GM23338 (cell line): ENCODE data around the gene GLP1R. TPM values are rescaled to one million over a fixed set of nuclear protein-coding genes. Genes with fewer than 3 reads are reported as not detected.

Experiments
- ATAC-seq: fragments of 200-7000 bp; cut with Tn5 transposase; 3 replicates; pipeline ENCODE4 v1.9.1; 2020
- DNase-seq: peaks from one replicate; pipeline ENCODE4 v3.0.0-alpha.2; 2015; ENCODE audit warnings: low spot score
- H2AFZ ChIP-seq: fragments of 200-600 bp; sonication (generic); 2 replicates; pipeline ENCODE4 v1.8.0; 2016; ENCODE audit warnings: antibody characterized with exemption, mild to moderate bottlenecking, moderate library complexity
- H3F3A ChIP-seq: fragments of 200-600 bp; sonication (generic); replicated peaks from 2 replicates; pipeline ENCODE4 v1.8.0; 2017; ENCODE audit warnings: antibody characterized with exemption, mixed run types, low read depth
- H3K27ac ChIP-seq: fragments of 200-600 bp; sonication (generic); 2 replicates; pipeline ENCODE4 v1.6.1; 2016; ENCODE audit warnings: low read depth
- H3K27me3 ChIP-seq: fragments of 200-600 bp; sonication (generic); 2 replicates; pipeline ENCODE4 v1.8.0; 2016; ENCODE audit warnings: mild to moderate bottlenecking, mixed run types, moderate library complexity; ENCODE audit not compliant: insufficient read depth
- H3K36me3 ChIP-seq: fragments of 200-600 bp; sonication (generic); 2 replicates; pipeline ENCODE4 v1.8.0; 2016; ENCODE audit warnings: mild to moderate bottlenecking; ENCODE audit not compliant: insufficient read depth
- H3K4me1 ChIP-seq: fragments of 200-600 bp; sonication (generic); 2 replicates; pipeline ENCODE4 v1.8.0; 2016; ENCODE audit warnings: mild to moderate bottlenecking, moderate library complexity; ENCODE audit not compliant: insufficient read depth
- H3K4me2 ChIP-seq: fragments of 200-600 bp; sonication (generic); 2 replicates; pipeline ENCODE4 v1.7.1; 2017; ENCODE audit warnings: mixed run types
- H3K4me3 ChIP-seq: fragments of 200-600 bp; sonication (generic); 2 replicates; pipeline ENCODE4 v1.6.1; 2016; ENCODE audit warnings: mixed run types
- H3K79me2 ChIP-seq: fragments of 200-600 bp; sonication (generic); replicated peaks from 2 replicates; pipeline ENCODE4 v1.8.0; 2017; ENCODE audit warnings: mild to moderate bottlenecking; ENCODE audit not compliant: insufficient read depth
- H3K9me2 ChIP-seq: fragments of 200-600 bp; sonication (generic); 2 replicates; pipeline ENCODE4 v1.8.0; 2017; ENCODE audit not compliant: insufficient read depth
- H4K20me1 ChIP-seq: fragments of 200-600 bp; sonication (generic); replicated peaks from 2 replicates; pipeline ENCODE4 v1.8.0; 2017; ENCODE audit warnings: mild to moderate bottlenecking; ENCODE audit not compliant: insufficient read depth
- H3K27ac Mint-ChIP-seq: 2 replicates; pipeline ENCODE4 v1.8.0; 2020; ENCODE audit warnings: inconsistent platforms, mild to moderate bottlenecking, moderate library complexity, mixed read lengths
- H3K27me3 Mint-ChIP-seq: 3 replicates; pipeline ENCODE4 v1.8.0; 2022; ENCODE audit warnings: low read depth, mild to moderate bottlenecking, moderate library complexity, mixed read lengths, inconsistent platforms; ENCODE audit not compliant: insufficient read depth, poor library complexity
- H3K36me3 Mint-ChIP-seq: 3 replicates; pipeline ENCODE4 v1.8.0; 2021; ENCODE audit warnings: low read depth, mild to moderate bottlenecking, inconsistent platforms, moderate library complexity, mixed read lengths
- H3K4me1 Mint-ChIP-seq: 3 replicates; pipeline ENCODE4 v1.8.0; 2020; ENCODE audit warnings: mild to moderate bottlenecking, inconsistent platforms, mixed read lengths
- H3K4me3 Mint-ChIP-seq: 3 replicates; pipeline ENCODE4 v1.8.0; 2021; ENCODE audit warnings: moderate library complexity, mild to moderate bottlenecking, inconsistent platforms, mixed read lengths
- H3K9me3 Mint-ChIP-seq: 3 replicates; pipeline ENCODE4 v1.8.0; 2020; ENCODE audit warnings: moderate library complexity, mild to moderate bottlenecking, inconsistent platforms, mixed read lengths
- EZH2phosphoT487 ChIP-seq: fragments of 200-600 bp; sonication (generic); IDR thresholded peaks from one replicate; pipeline ENCODE4 v1.8.1; 2018; ENCODE audit warnings: antibody characterized with exemption; ENCODE audit not compliant: unreplicated experiment
- NANOG ChIP-seq: IDR thresholded peaks from 2 replicates; pipeline ENCODE4 v1.6.1; 2016; ENCODE audit warnings: antibody characterized with exemption, borderline replicate concordance
- STAT1 ChIP-seq: IDR thresholded peaks from one replicate; pipeline ENCODE4 v1.6.1; 2016; ENCODE audit warnings: antibody characterized with exemption; ENCODE audit not compliant: unreplicated experiment
- ZNF114 ChIP-seq: fragments of 250-450 bp; sonication (Bioruptor Pico); IDR thresholded peaks from 2 replicates; pipeline ENCODE4 v1.5.0; 2020; ENCODE audit warnings: mild to moderate bottlenecking, moderate library complexity
- ZNF331 ChIP-seq: fragments of 250-450 bp; sonication (Bioruptor Pico); IDR thresholded peaks from 2 replicates; pipeline ENCODE4 v1.5.0; 2020; ENCODE audit warnings: low read depth, mild to moderate bottlenecking, moderate library complexity
- polyA plus RNA-seq: library from polyadenylated mRNA; unstranded; fragments of >200 nt; fragmentation: Nextera tagmentation; extraction: Ambion mirVana; gene quantifications from 2 replicates; pipeline ENCODE4 v1.2.1, GENCODE V29; 2016
- total RNA-seq: library from RNA; depleted of rRNA; stranded (reverse); fragments of >200 nt; shearing (Covaris generic); gene quantifications from 2 replicates; pipeline ENCODE4 v1.2.3, GENCODE V29; 2014
- TF ChIP-seq, protein P1 (sequence below): fragments of 250-450 bp; sonication (Bioruptor Pico); IDR thresholded peaks from 2 replicates; pipeline ENCODE4 v1.5.0; 2020; ENCODE audit warnings: mild to moderate bottlenecking, moderate library complexity
- TF ChIP-seq, protein P2 (sequence below), 2 experiments: fragments of 200-600 bp in 1 of 2; sonication (generic) in 1 of 2; conservative IDR thresholded peaks; 2 replicates each; pipeline versions ENCODE4 v1.5.1 to v1.6.1; 2016 to 2017; ENCODE audit warnings: antibody characterized with exemption in 2 of 2, low read depth in 2 of 2, mild to moderate bottlenecking in 2 of 2, moderate library complexity in 1 of 2

Gene GLP1R
- total and polyA plus RNA-seq, 2 experiments from 2014 or later: 0.42 to 3.7 TPM

DNA sequence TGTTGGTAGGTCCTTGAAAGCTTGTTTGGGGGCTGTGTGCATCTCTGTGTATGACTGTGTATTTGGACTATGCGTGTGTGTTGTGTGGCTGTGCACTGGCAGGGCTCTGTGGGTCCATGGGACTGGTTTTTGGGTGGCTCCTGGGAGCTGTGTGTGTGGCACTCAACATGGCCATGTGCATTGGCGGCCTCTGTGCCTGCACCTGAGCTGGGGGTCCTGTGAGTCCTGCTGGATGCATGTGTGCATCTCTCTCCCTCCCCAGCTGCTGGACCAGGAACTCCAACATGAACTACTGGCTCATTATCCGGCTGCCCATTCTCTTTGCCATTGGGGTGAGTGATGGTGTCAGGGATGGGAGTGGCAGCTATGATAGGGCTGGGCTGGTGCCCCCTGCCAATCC lies 30.1 kb downstream of the GLP1R start:
- Histone ChIP-seq H3K27ac (no peak overlapping the region), H3K4me2 (no peak overlapping the region), H3K27me3 (no peaks in the 10 kb centered on the region), H2AFZ (no peak overlapping the region), H4K20me1 (no peaks in the 10 kb centered on the region), H3K4me1 (no peaks in the 10 kb centered on the region; the same call in 1 of the 2 replicates), H3F3A (no peaks in the 10 kb centered on the region), H3K9me2 (no peaks in the 10 kb centered on the region), H3K36me3 (no peaks in the 10 kb centered on the region), H3K4me3 (no peak overlapping the region), H3K79me2 (no peaks in the 10 kb centered on the region)
- no peak for DNase-seq
- peaks cover 20% of the 10 kb centered on the region for H3K27me3 Mint-ChIP-seq
- no peaks in the 10 kb centered on the region for H3K36me3 Mint-ChIP-seq
- TF ChIP-seq, protein P1, sequence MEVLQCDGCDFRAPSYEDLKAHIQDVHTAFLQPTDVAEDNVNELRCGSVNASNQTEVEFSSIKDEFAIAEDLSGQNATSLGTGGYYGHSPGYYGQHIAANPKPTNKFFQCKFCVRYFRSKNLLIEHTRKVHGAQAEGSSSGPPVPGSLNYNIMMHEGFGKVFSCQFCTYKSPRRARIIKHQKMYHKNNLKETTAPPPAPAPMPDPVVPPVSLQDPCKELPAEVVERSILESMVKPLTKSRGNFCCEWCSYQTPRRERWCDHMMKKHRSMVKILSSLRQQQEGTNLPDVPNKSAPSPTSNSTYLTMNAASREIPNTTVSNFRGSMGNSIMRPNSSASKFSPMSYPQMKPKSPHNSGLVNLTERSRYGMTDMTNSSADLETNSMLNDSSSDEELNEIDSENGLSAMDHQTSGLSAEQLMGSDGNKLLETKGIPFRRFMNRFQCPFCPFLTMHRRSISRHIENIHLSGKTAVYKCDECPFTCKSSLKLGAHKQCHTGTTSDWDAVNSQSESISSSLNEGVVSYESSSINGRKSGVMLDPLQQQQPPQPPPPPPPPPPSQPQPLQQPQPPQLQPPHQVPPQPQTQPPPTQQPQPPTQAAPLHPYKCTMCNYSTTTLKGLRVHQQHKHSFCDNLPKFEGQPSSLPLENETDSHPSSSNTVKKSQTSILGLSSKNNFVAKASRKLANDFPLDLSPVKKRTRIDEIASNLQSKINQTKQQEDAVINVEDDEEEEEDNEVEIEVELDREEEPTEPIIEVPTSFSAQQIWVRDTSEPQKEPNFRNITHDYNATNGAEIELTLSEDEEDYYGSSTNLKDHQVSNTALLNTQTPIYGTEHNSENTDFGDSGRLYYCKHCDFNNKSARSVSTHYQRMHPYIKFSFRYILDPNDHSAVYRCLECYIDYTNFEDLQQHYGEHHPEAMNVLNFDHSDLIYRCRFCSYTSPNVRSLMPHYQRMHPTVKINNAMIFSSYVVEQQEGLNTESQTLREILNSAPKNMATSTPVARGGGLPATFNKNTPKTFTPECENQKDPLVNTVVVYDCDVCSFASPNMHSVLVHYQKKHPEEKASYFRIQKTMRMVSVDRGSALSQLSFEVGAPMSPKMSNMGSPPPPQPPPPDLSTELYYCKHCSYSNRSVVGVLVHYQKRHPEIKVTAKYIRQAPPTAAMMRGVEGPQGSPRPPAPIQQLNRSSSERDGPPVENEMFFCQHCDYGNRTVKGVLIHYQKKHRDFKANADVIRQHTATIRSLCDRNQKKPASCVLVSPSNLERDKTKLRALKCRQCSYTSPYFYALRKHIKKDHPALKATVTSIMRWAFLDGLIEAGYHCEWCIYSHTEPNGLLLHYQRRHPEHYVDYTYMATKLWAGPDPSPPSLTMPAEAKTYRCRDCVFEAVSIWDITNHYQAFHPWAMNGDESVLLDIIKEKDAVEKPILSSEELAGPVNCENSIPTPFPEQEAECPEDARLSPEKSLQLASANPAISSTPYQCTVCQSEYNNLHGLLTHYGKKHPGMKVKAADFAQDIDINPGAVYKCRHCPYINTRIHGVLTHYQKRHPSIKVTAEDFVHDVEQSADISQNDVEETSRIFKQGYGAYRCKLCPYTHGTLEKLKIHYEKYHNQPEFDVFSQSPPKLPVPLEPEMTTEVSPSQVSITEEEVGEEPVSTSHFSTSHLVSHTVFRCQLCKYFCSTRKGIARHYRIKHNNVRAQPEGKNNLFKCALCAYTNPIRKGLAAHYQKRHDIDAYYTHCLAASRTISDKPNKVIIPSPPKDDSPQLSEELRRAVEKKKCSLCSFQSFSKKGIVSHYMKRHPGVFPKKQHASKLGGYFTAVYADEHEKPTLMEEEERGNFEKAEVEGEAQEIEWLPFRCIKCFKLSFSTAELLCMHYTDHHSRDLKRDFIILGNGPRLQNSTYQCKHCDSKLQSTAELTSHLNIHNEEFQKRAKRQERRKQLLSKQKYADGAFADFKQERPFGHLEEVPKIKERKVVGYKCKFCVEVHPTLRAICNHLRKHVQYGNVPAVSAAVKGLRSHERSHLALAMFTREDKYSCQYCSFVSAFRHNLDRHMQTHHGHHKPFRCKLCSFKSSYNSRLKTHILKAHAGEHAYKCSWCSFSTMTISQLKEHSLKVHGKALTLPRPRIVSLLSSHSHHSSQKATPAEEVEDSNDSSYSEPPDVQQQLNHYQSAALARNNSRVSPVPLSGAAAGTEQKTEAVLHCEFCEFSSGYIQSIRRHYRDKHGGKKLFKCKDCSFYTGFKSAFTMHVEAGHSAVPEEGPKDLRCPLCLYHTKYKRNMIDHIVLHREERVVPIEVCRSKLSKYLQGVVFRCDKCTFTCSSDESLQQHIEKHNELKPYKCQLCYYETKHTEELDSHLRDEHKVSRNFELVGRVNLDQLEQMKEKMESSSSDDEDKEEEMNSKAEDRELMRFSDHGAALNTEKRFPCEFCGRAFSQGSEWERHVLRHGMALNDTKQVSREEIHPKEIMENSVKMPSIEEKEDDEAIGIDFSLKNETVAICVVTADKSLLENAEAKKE (CRISPR knock-in tag): no peak
- TF ChIP-seq ZNF331 (CRISPR knock-in tag) (no peak), STAT1 (no peak), NANOG (no peak), ZNF114 (CRISPR knock-in tag) (no peak), EZH2phosphoT487 (no peak)
- TF ChIP-seq, protein P2, sequence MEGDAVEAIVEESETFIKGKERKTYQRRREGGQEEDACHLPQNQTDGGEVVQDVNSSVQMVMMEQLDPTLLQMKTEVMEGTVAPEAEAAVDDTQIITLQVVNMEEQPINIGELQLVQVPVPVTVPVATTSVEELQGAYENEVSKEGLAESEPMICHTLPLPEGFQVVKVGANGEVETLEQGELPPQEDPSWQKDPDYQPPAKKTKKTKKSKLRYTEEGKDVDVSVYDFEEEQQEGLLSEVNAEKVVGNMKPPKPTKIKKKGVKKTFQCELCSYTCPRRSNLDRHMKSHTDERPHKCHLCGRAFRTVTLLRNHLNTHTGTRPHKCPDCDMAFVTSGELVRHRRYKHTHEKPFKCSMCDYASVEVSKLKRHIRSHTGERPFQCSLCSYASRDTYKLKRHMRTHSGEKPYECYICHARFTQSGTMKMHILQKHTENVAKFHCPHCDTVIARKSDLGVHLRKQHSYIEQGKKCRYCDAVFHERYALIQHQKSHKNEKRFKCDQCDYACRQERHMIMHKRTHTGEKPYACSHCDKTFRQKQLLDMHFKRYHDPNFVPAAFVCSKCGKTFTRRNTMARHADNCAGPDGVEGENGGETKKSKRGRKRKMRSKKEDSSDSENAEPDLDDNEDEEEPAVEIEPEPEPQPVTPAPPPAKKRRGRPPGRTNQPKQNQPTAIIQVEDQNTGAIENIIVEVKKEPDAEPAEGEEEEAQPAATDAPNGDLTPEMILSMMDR (conservative IDR thresholded peaks at IDR 0.05; ENCODE audit: low read depth in 2 of 2): no peak
- H3K4me3 Mint-ChIP-seq: no peak overlapping the region
- peaks cover 14% of the 10 kb centered on the region for H3K4me1 Mint-ChIP-seq
- H3K27ac Mint-ChIP-seq: no peak overlapping the region
- ATAC-seq: no peak
- no peaks in the 10 kb centered on the region for H3K9me3 Mint-ChIP-seq
